GM12878 (cell line): ENCODE results near the gene SLC17A8. TPM values are rescaled to one million over a fixed set of nuclear protein-coding genes. Genes with fewer than 3 reads are reported as not detected.

Experiments
- ATAC-seq: fragments of 200-7000 bp; cut with Tn5 transposase; 3 replicates; pipeline ENCODE4 v1.9.1; 2020; ENCODE audit warnings: mild to moderate bottlenecking, moderate library complexity
- BruUV-seq: library from RNA; stranded (reverse); fragments of 400-500 nt; replicated peaks from 2 replicates; lab custom pipeline; 2021; lab: Mats Ljungman, UMichigan
- CTCF ChIA-PET: fragments of 300-600 bp; sonication (Branson Sonifier 250); formaldehyde crosslinking; extraction: SDS; loops from one replicate; lab custom pipeline; 2021; ENCODE audit warnings: inconsistent platforms; lab: Yijun Ruan, JAX
- POLR2A ChIA-PET: fragments of 350-600 bp; formaldehyde crosslinking; extraction: SDS; loops from one replicate; lab custom pipeline; 2021; ENCODE audit warnings: inconsistent platforms; lab: Charles Lee
- RAD21 ChIA-PET: fragments of 300-600 bp; sonication (Branson Sonifier 250); formaldehyde crosslinking; loops from one replicate; lab custom pipeline; 2023; ENCODE audit warnings: antibody characterized with exemption; ENCODE audit not compliant: unreplicated experiment; lab: Charles Lee
- SMC1A ChIA-PET: fragments of 300-600 bp; sonication (Branson Sonifier 250); formaldehyde crosslinking; loops from one replicate; lab custom pipeline; 2023; ENCODE audit not compliant: unreplicated experiment, uncharacterized antibody; lab: Charles Lee
- DNase-seq: peaks from one replicate; pipeline ENCODE4 v3.0.0-alpha.2; 2011; ENCODE audit warnings: low read depth, low spot score
- FAIRE-seq: peaks from 3 replicates; lab custom pipeline; 2011; peaks lifted over from hg19 to GRCh38; lab: Jason Lieb, UNC
- H2AFZ ChIP-seq: 2 replicates; pipeline ENCODE4 v1.6.0; 2011; ENCODE audit warnings: low read depth, low read length, control low read depth; ENCODE audit not compliant: control insufficient read depth
- H3K27ac ChIP-seq: 2 replicates; pipeline ENCODE4 v1.5.1; 2011; ENCODE audit warnings: control low read depth; ENCODE audit not compliant: control insufficient read depth, insufficient read depth
- H3K27me3 ChIP-seq, 2 experiments: replicated peaks in 1 of 2; 2 replicates each; pipeline versions ENCODE4 v1.6.0 to v1.6.1; 2011; ENCODE audit warnings: low read length in 1 of 2; ENCODE audit not compliant: control insufficient read depth in 2 of 2, insufficient read depth in 2 of 2
- H3K36me3 ChIP-seq, 2 experiments: 2 replicates each; pipeline ENCODE4 v1.5.1; 2011; ENCODE audit warnings: low read length in 1 of 2; ENCODE audit not compliant: control insufficient read depth in 2 of 2, insufficient read depth in 2 of 2
- H3K4me1 ChIP-seq: 2 replicates; pipeline ENCODE4 v1.6.1; 2011; ENCODE audit warnings: mild to moderate bottlenecking, low read length, moderate library complexity, mixed read lengths; ENCODE audit not compliant: control insufficient read depth, insufficient read depth
- H3K4me2 ChIP-seq: 2 replicates; pipeline ENCODE4 v1.6.0; 2011; ENCODE audit warnings: control low read depth; ENCODE audit not compliant: control insufficient read depth, insufficient read depth
- H3K4me3 ChIP-seq: fragments of 200-600 bp; sonication (generic); 2 replicates; pipeline ENCODE4 v1.5.1; 2016
- H3K79me2 ChIP-seq: 2 replicates; pipeline ENCODE4 v1.6.0; 2011; ENCODE audit warnings: low read length; ENCODE audit not compliant: control insufficient read depth, insufficient read depth
- H3K9ac ChIP-seq: 2 replicates; pipeline ENCODE4 v1.8.0; 2011; ENCODE audit warnings: low read length, control low read depth, mixed read lengths; ENCODE audit not compliant: control insufficient read depth, insufficient read depth
- H3K9me3 ChIP-seq: replicated peaks from 3 replicates; pipeline ENCODE4 v1.5.1; 2011; ENCODE audit warnings: mild to moderate bottlenecking, low read length; ENCODE audit not compliant: control insufficient read depth, insufficient read depth
- H4K20me1 ChIP-seq: 2 replicates; pipeline ENCODE4 v1.6.0; 2011; ENCODE audit not compliant: control insufficient read depth, insufficient read depth
- BMI1 ChIP-seq: fragments of 450-650 bp; IDR thresholded peaks from 2 replicates; pipeline ENCODE4 v1.6.1; 2016; ENCODE audit warnings: mild to moderate bottlenecking, moderate library complexity, borderline replicate concordance
- CBX3 ChIP-seq: fragments of 200-600 bp; sonication (generic); IDR thresholded peaks from 2 replicates; pipeline ENCODE4 v1.6.1; 2016; ENCODE audit warnings: low read depth, borderline replicate concordance
- E2F4 ChIP-seq: IDR thresholded peaks from 2 replicates; pipeline ENCODE4 v1.6.1; 2012; ENCODE audit warnings: low read depth, low read length, improper control_type of control experiment
- EP300 ChIP-seq, 2 experiments: fragments of 150-350 bp in 1 of 2; IDR thresholded peaks; 2 replicates each; pipeline ENCODE4 v1.6.1; 2011 to 2012; ENCODE audit warnings: low read depth in 2 of 2, low read length in 2 of 2, borderline replicate concordance in 1 of 2, improper control_type of control experiment in 1 of 2, inconsistent platforms in 1 of 2; ENCODE audit not compliant: control insufficient read depth in 1 of 2
- NRF1 ChIP-seq: conservative IDR thresholded peaks from 2 replicates; pipeline ENCODE4 v1.6.1; 2011; ENCODE audit warnings: mild to moderate bottlenecking, low read depth, low read length, improper control_type of control experiment
- POLR2AphosphoS2 ChIP-seq: IDR thresholded peaks from 2 replicates; pipeline ENCODE4 v1.6.1; 2011; ENCODE audit warnings: low read depth, mild to moderate bottlenecking, low read length, improper control_type of control experiment, moderate library complexity
- POLR2AphosphoS5 ChIP-seq: IDR thresholded peaks from 2 replicates; pipeline ENCODE4 v1.6.1; 2011; ENCODE audit warnings: mild to moderate bottlenecking, low read length, inconsistent platforms
- STAT1 ChIP-seq: fragments of 450-650 bp; conservative IDR thresholded peaks from 2 replicates; pipeline ENCODE4 v1.6.1; 2014; ENCODE audit warnings: antibody characterized with exemption, mild to moderate bottlenecking
- TBL1XR1 ChIP-seq: IDR thresholded peaks from 2 replicates; pipeline ENCODE4 v1.6.1; 2012; ENCODE audit warnings: low read depth, low read length, improper control_type of control experiment
- ZBTB4 ChIP-seq: fragments of 450-650 bp; formaldehyde crosslinking; IDR thresholded peaks from 2 replicates; pipeline ENCODE4 v1.4.0; 2022; ENCODE audit warnings: mild to moderate bottlenecking, moderate library complexity
- WGBS: methylation state at CpG from one replicate; pipeline ENCODE4 v1.1.6; 2016; ENCODE audit warnings: low lambda C conversion rate; ENCODE audit not compliant: insufficient replicate concordance, insufficient coverage; ENCODE audit errors: missing lambda C conversion rate; 5-methylcytosine and 5-hydroxymethylcytosine counted together
- in situ Hi-C: fragments of 300-500 bp; cut with MboI; formaldehyde crosslinking; loops from 9 replicates; pipeline ENCODE4 v1.14.3; 2018; ENCODE audit warnings: mixed read lengths
- intact Hi-C: fragments of 100-400 bp; cut with micrococcal nuclease; formaldehyde crosslinking; loops from one replicate; pipeline ENCODE4 v1.14.2; 2022; ENCODE audit not compliant: unreplicated experiment
- polyA plus RNA-seq, 11 experiments: library from polyadenylated mRNA; depleted of rRNA in 4 of 11; unstranded in 6 of 11; stranded (reverse) in 5 of 11; fragments of >200 nt; fragmentation: Nextera tagmentation in 4 of 11; fragmentation: Illumina TruSeq in 1 of 11; extraction: Ambion mirVana in 4 of 11; extraction: Trizol in 1 of 11; gene quantifications; 1 replicate in 1 of 11; 2 replicates in 10 of 11; pipeline versions ENCODE4 v1.2.1 to v1.2.3, GENCODE V29; 2011 to 2016; ENCODE audit warnings: inconsistent platforms in 2 of 11, missing spikeins in 2 of 11, low read depth in 1 of 11
- total RNA-seq, 4 experiments: library from RNA; depleted of rRNA in 3 of 4; stranded (reverse); fragments of >200 nt in 3 of 4; fragmentation: Illumina TruSeq in 1 of 4; extraction: Trizol in 1 of 4; gene quantifications; 2 replicates each; pipeline versions ENCODE4 v1.2.1 to v1.2.3, GENCODE V29; 2013 to 2021
- TF ChIP-seq, protein P1 (sequence below): fragments of 450-650 bp; IDR thresholded peaks from 2 replicates; pipeline ENCODE4 v1.6.1; 2017; ENCODE audit warnings: low read depth, mild to moderate bottlenecking, moderate library complexity

SLC17A8 gene
- total and polyA plus RNA-seq, 10 of the 15 experiments (the other 5 are each of a cell fraction or from before 2014, with no cell fraction given), result 0.18 TPM; not detected in 9

DNA sequence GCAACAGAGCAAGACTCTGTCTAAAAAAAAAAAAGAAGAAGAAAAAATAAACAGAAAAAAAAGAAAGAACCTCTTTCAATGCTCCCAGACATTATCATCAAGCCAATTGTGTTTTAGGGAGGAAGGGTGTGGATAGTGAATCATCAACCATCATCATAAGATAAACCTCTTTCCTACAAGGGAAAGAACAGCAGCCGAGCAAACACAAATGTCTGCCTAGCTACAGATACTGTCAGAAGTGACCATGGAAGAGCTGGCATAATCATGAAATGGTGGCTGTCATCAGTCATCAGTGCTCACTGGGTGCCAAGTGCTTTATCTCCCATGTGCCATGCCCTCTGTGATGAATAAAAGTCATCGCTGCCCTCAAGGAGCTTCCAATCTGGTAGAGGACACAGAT is 46.6 kb downstream of the SLC17A8 start:
- H4K20me1 ChIP-seq, result no peaks in the 10 kb centered on the region
- H3K9me3 ChIP-seq, result no peaks in the 10 kb centered on the region
- H3K36me3 ChIP-seq, result no peaks in the 10 kb centered on the region
- H3K27me3 ChIP-seq, result no peaks in the 10 kb centered on the region; a peak in 1 of 4 replicates
- no peak overlapping the region for H3K4me2 ChIP-seq
- H3K27ac ChIP-seq, result no peak overlapping the region
- no peak overlapping the region for H3K9ac ChIP-seq
- in situ Hi-C loops, result loop anchor here (10.0 kb wide), 1 partner anchor 169 kb away; no protein-coding TSS in a partner anchor
- no peak overlapping the region for H3K4me3 ChIP-seq
- ChIA-PET POLR2A (no interaction called here), SMC1A (interaction anchor here (0.7 to 3.5 kb wide), 5 partner anchors 10 to 270 kb away, joined by 3 to 47 read pairs (median 7); no protein-coding TSS in a partner anchor), RAD21 (interaction anchor here (1.3 to 4.8 kb wide), 4 partner anchors 66 to 264 kb away, joined by 3 to 57 read pairs (median 4); partner anchors contain the start of genes DEPDC4 and SCYL2), CTCF (interaction anchor here (0.9 to 5.1 kb wide), 11 partner anchors 40 to 269 kb away, joined by 3 to 104 read pairs (median 7); partner anchors contain the start of gene SLC17A8)
- ATAC-seq (no peak), DNase-seq (no peak), FAIRE-seq (no peak)
- TF ChIP-seq POLR2AphosphoS2 (no peak), BMI1 (no peak), STAT1 (no peak), NRF1 (no peak), ZBTB4 (CRISPR knock-in tag) (no peak), CBX3 (no peak), POLR2AphosphoS5 (no peak), EP300 (IDR thresholded peaks at IDR 0.05; ENCODE audit: borderline replicate concordance in 1 of 2, control insufficient read depth in 1 of 2, low read depth in 2 of 2, low read length in 2 of 2) (no peak), TBL1XR1 (no peak), E2F4 (no peak)
- TF ChIP-seq, protein P1, sequence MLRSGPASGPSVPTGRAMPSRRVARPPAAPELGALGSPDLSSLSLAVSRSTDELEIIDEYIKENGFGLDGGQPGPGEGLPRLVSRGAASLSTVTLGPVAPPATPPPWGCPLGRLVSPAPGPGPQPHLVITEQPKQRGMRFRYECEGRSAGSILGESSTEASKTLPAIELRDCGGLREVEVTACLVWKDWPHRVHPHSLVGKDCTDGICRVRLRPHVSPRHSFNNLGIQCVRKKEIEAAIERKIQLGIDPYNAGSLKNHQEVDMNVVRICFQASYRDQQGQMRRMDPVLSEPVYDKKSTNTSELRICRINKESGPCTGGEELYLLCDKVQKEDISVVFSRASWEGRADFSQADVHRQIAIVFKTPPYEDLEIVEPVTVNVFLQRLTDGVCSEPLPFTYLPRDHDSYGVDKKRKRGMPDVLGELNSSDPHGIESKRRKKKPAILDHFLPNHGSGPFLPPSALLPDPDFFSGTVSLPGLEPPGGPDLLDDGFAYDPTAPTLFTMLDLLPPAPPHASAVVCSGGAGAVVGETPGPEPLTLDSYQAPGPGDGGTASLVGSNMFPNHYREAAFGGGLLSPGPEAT, result no peak
- no peaks in the 10 kb centered on the region for H3K79me2 ChIP-seq
- no TSS peak for BruUV-seq
- H3K4me1 ChIP-seq, result no peaks in the 10 kb centered on the region
- WGBS, result 50% methylated on average over 2 of the region's 2 CpGs
- H2AFZ ChIP-seq, result no peak overlapping the region
- intact Hi-C loops, result no loop called here
